HG03565 (cell line): ENCODE data around the gene TIMM23.
"Not testable (repeated sequence)": the region's sequence is repeated elsewhere in the genome, so short reads cannot be mapped to it uniquely, and the experiment has no call there.

Source experiments
- ATAC-seq: cut with Tn5 transposase; IDR thresholded peaks from one replicate; pipeline ENCODE4 v1.9.1; 2021; ENCODE audit warnings: mild to moderate bottlenecking, moderate library complexity; ENCODE audit not compliant: unreplicated experiment

Gene TIMM23

DNA sequence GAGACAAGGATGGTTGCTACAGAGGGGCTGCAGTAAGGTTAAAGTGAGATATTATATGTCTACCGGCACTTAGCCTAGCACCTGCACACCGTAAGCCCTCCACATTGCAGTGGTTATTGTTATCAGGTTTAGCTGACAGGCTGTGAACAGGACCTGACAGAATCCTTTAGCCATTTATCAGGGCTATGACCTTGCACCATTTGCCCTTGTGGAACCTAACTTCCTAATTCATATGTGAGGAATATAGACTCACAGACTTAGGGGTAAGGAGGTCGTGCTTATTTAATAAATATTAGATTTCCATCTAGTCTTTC, 48.0 kb downstream of the TIMM23 start:
- no peak for ATAC-seq

- ATAC-seq: peak; percentile 76
These were observed 50.9 kb downstream of the TIMM23 start for GRCh38 chr10:46022978-46023702.

- ATAC-seq: no peak
These were observed 52.7 kb downstream of the TIMM23 start for GRCh38 chr10:46024948-46025347.

DNA sequence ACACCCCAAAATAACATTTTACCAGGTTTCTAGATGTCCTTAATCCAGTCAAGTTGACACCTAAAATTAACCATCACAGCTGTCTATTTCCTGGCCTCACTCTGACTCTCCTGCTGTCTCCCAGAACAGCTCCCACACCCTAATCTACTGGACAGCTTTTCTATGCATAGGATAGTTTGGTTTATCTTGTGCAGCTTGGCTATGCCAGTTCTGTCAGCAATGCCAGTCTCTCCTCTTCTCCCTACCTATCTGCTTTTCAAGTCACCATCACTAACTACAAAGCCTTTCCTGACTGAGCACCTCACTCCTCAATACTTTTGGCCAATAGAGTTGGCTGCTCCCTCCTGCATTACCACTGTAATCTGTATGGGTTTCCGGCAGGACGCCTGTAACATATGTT, 53.1 kb downstream of the TIMM23 start:
- no peak for ATAC-seq

DNA sequence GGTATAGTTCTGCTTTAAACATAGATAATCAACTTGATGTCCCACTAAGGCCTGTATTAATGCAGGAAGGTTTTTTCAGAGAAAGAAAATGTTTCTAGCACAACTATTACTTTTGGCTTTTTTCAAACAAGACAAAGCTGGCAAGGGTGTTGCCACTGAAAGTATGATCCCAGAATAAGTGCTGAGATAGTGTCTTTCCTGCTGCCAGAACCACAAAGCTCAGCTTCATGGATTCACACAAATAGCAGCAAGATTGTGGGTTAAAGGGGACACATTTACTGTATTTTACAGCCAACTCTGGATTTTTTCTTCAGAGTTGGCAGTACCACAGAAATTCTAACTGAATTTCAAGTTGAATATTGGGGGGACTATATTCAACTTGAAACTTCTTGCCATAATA, 53.8 kb downstream of the TIMM23 start:
- ATAC-seq: no peak

DNA sequence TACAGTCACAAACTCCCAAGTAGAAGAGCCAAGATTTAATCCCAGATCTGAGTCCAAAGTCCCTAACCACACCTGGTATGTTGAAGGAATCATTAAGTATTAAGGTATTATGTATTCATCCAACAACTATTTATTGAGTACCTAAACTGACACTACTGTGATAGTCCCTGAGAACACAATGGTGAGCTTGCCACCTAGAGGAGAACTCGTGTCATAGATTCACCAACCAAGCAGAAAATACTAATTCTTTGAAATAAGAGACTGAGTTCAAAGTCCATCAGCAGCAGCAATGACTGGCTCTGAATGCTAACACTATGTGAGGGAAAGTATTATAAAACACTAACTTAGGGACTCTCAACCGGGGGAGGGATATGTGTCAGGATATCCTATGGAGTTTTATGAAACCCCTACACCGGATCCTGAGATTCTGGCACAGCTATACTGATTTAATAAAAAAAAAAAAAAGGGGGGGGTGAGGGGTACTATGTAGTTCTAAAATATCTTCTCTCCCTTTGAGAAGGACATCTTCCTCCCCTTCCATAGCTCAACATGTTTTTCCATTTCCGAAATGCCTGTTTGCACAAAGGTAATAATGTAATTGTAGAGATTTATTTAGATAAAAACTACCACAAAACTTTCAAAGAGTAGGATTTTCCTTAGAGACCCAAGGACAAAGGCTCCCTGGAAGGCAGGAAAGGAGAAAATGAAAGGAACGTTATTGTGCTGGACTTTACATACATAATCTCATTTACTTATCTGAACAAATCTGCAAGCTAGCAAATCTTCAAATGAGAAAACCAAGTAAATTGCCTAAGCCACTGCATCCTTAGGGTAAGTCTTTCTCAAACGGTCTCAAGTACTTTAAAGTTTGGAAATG, 56.5 kb downstream of the TIMM23 start:
- peak; percentile 36 for ATAC-seq

GRCh38 chr10:46029461-46030030, 57.3 kb downstream of the TIMM23 start:
- no peak for ATAC-seq

- ATAC-seq: peak; percentile 92
These were observed 58.0 kb downstream of the TIMM23 start, which contains the start of gene NCOA4 for GRCh38 chr10:46030091-46030937. TSS of gene NCOA4 (minus strand) at chr10:46030623. CDS start at chr10:46016680, 13,943 bp downstream.

GRCh38 chr10:46031648-46032532, 59.6 kb downstream of the TIMM23 start:
- no peak for ATAC-seq

DNA sequence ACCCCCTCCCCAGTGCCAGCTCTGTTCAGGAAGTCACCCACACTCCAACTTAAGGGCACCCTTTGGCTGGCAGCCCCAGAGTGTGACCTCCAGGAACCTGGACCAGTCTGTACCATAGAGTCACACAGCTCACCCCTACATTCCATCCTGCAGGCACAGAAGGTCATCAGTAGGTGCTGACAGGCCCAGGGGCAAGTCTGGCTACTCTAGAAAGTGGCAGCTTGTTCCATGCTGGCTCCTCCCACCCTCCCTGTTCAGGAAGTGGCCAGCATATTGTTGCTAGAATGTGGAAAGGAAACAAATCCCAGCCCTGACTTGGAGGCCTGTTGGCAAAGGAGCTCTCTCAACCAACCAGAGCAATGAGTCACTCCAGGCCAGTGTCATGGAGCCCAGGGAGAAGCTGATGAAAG, 61.3 kb downstream of the TIMM23 start:
- no peak for ATAC-seq

- ATAC-seq: no peak
These were observed 63.9 kb downstream of the TIMM23 start for GRCh38 chr10:46035923-46036849.

- ATAC-seq: no peak
These were observed 65.0 kb downstream of the TIMM23 start for GRCh38 chr10:46037107-46037825.

GRCh38 chr10:46040004-46040403, 67.7 kb downstream of the TIMM23 start:
- ATAC-seq: no peak

DNA sequence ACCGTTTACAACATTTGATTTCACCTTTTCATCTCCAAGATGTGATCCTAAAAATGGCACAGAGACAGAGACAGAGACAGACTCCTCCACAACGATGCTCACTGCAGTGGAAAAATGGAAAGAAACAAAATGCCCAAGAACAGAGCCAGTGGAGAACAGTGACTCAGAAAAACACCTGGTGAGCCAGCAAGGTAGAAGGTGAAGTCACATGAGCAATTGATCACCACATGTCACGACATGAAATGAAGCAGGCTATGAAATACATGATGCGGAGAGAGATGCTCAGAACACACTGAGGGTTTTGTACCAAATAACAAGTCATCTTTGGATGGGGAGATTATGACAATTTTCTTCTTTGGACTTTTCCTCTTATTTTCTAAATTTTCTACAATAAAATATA, 70.2 kb downstream of the TIMM23 start:
- ATAC-seq: no peak

DNA sequence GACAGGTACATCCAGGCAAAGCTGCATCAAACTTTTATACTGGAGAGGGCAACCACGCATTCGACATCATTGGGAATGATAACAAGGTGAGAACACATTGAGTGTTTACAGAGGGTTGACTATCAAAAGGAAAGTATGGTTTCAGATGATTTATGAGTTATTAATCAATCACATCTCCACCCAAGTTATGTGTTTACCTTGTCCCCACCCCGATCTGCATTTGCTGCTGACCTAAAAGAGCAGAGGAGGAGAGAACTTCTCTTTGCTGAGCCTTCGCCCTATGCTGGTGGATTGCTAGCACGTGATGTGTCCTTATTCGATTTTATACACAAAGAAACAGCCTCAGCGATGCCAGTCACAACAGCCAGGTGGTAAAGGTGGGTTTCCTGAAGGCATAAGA, 74.0 kb downstream of the TIMM23 start, which contains the start of gene MSMB:
Gene MSMB (minus strand): TSS at position 9 of the 400 bp plus-strand sequence. CDS start 32 bp downstream, outside the sequence.
- ATAC-seq: no peak

- ATAC-seq: no peak
These were observed 75.9 kb downstream of the TIMM23 start for GRCh38 chr10:46048152-46048551.

DNA sequence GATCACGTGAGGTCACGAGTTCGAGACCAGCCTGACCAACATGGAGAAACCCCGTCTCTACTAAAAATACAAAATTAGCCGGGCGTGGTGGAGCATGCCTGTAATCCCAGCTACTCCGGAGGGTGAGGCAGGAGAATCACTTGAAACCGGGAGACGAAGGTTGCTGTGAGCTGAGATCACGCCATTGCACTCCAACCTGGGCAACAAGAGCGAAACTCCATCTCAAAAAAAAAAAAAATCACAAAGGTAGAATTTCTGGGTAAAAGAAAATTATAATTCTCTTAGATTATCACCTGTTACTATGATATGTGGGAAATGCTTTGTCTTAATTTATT, 77.2 kb downstream of the TIMM23 start:
- not testable (repeated sequence) for ATAC-seq

DNA sequence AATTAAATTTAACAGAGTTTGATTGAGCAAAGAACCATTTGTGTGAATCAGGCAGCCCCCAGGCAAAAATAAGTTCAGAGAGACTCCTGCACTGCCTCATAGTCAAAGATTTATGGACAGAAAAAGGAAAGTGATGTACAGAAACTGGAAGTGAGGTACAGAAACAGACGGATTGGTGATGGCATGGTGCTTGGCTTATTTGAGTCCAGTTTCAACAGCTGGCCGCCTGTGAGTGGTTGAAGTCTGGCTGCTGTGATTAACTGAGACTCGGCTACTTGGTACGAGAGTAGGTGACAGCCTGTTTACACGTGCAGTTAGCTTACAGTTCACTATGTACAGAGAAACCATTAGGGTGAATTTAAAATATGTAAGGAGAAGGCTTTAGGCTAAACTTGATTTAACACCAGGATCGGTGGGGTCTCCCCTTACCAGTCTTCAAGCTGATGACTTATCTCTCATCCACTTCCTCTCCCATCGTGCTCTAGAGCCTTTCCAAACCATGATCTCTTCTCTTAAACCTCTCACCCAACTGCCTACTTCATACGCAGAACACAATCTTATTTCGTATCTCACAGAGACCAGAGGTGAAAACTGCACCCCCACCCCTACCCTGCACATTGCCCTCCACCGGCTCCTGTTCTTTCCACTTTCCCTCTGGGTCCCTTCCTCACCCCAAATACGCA, 78.8 kb downstream of the TIMM23 start:
- no peak for ATAC-seq
